ENCODE measurements around the gene STAC. TPM values are rescaled to one million over a fixed set of nuclear protein-coding genes. Genes with fewer than 3 reads are reported as not detected.

Gene STAC
- total RNA-seq, 2 donors from 2014 or later, result 42.5 to 62.3 TPM

DNA sequence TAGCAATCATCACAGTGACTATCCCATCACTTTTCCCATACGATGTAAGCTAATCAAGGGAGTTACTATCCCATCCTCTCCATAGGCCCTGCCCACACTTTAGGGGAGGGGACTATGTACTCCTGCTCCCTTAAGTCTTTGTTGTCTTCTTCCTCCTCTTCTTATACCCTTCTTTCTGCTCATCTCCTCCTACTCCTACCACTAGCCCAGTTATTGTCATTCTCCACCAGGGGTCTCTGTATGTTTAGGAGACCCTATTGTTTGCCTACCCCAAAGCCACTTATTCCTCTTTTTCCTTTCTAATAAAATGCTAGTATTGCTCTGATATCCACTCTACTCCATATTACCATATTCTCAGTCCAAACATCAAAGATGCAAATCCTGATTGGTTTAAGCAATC lies 27.8 kb downstream of the STAC start:
- H3K9me3 ChIP-seq, result no peaks in the 10 kb centered on the region

DNA sequence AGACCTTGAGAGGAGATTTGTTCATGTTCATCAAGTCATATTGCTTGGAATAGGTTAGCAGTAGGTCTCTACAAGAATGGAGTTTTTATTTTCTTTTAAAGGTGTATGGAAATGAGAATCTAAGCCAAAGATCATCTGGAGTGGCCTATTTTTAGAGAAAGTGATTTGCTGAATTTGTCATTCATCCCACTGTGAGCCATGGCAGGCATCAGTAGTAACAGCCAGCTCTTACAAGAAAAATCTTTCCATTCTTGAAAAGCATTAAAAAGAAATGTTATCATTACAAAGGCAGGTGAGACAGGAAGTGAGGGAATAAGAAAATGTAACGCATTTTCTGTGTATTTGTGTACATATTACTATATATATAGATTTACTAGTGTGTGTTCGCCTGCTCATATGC lies 29.6 kb downstream of the STAC start:
- DNase-seq (ENCODE audit: low spot score), result no peak
- TF ChIP-seq, protein P1, sequence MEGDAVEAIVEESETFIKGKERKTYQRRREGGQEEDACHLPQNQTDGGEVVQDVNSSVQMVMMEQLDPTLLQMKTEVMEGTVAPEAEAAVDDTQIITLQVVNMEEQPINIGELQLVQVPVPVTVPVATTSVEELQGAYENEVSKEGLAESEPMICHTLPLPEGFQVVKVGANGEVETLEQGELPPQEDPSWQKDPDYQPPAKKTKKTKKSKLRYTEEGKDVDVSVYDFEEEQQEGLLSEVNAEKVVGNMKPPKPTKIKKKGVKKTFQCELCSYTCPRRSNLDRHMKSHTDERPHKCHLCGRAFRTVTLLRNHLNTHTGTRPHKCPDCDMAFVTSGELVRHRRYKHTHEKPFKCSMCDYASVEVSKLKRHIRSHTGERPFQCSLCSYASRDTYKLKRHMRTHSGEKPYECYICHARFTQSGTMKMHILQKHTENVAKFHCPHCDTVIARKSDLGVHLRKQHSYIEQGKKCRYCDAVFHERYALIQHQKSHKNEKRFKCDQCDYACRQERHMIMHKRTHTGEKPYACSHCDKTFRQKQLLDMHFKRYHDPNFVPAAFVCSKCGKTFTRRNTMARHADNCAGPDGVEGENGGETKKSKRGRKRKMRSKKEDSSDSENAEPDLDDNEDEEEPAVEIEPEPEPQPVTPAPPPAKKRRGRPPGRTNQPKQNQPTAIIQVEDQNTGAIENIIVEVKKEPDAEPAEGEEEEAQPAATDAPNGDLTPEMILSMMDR (IDR thresholded peaks at IDR 0.05), result no peak

More for the DNA sequence above, 27.8 kb downstream of the STAC start:
- H3K4me1 ChIP-seq (ENCODE audit: control insufficient read depth in 1 of 2, low read depth in 2 of 2), result peaks cover 0 to 10% of the 10 kb centered on the region in 2 donors
- no peak overlapping the region for H3K4me3 ChIP-seq
- ATAC-seq (ENCODE audit: insufficient number of reproducible peaks, low FRiP score, low read depth), result no peak
- no peaks in the 10 kb centered on the region for H3K36me3 ChIP-seq
- DNase-seq (ENCODE audit: low spot score), result no peak
- H3K27ac ChIP-seq, result no peak overlapping the region
- H3K27me3 ChIP-seq (replicated peaks; ENCODE audit: insufficient read depth), result no peaks in the 10 kb centered on the region
- TF ChIP-seq, protein P1 (IDR thresholded peaks at IDR 0.05), result no peak

DNA sequence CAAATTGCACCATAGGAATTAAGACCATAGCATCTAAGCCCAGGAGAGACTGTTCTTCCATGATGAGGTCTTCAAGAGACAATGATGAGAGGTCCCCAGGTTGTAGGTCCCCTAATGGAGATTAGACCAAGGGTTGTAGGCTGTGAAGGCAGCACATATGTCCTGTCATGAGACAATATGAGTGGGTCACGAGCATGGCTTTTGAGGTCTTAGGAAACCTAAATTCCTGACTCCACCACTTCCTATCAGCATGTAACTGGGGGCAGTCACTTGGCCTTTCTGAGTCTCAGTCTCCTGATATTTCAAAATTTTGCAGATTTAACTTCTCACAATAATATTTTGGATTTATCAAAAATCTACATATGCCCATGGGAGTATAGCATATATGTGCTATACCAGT lies 31.3 kb downstream of the STAC start:
- ATAC-seq (ENCODE audit: insufficient number of reproducible peaks, low FRiP score, low read depth), result no peak
- peaks cover 0 to 10% of the 10 kb centered on the region in 2 donors for H3K4me1 ChIP-seq (ENCODE audit: control insufficient read depth in 1 of 2, low read depth in 2 of 2)
- no peaks in the 10 kb centered on the region for H3K27me3 ChIP-seq (replicated peaks; ENCODE audit: insufficient read depth)
- H3K9me3 ChIP-seq, result peaks cover 4% of the 10 kb centered on the region
- no peak overlapping the region for H3K27ac ChIP-seq
- H3K4me3 ChIP-seq, result no peak overlapping the region
- DNase-seq (ENCODE audit: low spot score), result no peak
- H3K36me3 ChIP-seq, result no peaks in the 10 kb centered on the region
- TF ChIP-seq, protein P1 (IDR thresholded peaks at IDR 0.05), result no peak

More for the DNA sequence above, 29.6 kb downstream of the STAC start:
- Histone ChIP-seq H3K27ac (no peak overlapping the region), H3K27me3 (replicated peaks; ENCODE audit: insufficient read depth) (no peaks in the 10 kb centered on the region), H3K4me1 (ENCODE audit: control insufficient read depth in 1 of 2, low read depth in 2 of 2) (peaks cover 0 to 10% of the 10 kb centered on the region in 2 donors), H3K4me3 (no peak overlapping the region), H3K9me3 (peaks cover 1% of the 10 kb centered on the region), H3K36me3 (no peaks in the 10 kb centered on the region)
- no peak for ATAC-seq (ENCODE audit: insufficient number of reproducible peaks, low FRiP score, low read depth)

DNA sequence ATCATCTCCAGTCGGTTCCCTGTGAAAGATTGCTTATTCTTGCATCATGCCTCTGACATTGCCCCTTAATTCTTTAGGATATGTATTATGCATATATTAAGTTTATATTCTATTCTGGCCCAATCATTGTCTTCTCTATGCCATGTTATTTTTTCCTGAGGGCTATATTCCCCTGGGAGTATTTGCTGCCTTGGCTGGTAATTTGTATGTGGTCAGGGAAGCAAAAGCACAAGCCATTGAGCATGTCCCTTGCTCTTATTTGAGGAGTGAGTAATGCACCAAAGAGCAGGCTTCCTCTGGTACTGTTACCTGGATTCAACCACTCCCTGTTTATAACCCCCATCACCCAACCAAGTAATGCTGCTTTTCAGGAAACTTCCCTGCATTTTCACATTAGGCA lies 36.3 kb downstream of the STAC start:
- H3K36me3 ChIP-seq, result no peaks in the 10 kb centered on the region
- no peak overlapping the region for H3K27ac ChIP-seq
- H3K4me1 ChIP-seq (ENCODE audit: control insufficient read depth in 1 of 2, low read depth in 2 of 2), result no peaks in the 10 kb centered on the region
- TF ChIP-seq, protein P1 (IDR thresholded peaks at IDR 0.05), result no peak
- no peak for ATAC-seq (ENCODE audit: insufficient number of reproducible peaks, low FRiP score, low read depth)
- no peak for DNase-seq (ENCODE audit: low spot score)
- peaks cover 4% of the 10 kb centered on the region for H3K9me3 ChIP-seq
- H3K4me3 ChIP-seq, result no peak overlapping the region
- no peaks in the 10 kb centered on the region for H3K27me3 ChIP-seq (replicated peaks; ENCODE audit: insufficient read depth)

DNA sequence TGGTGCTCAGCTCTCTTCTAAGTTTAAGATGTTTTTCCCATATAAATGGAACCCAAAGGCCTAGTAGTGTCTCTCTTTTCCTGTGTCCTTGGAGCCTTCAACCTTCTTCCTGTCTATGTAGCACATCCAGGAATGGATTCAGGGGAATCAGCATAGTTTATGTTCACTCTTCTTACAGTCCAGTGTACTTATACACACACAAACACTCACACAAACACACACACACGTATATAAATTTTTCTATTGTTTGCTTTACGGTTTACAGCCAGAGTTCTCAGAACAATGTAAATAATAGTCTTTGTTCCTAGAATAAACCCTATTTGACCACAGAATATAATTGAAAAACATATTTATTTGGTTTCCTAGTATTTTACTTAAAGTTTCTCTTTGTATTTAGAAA lies 36.9 kb downstream of the STAC start:
- H3K27ac ChIP-seq, result no peak overlapping the region
- H3K27me3 ChIP-seq (replicated peaks; ENCODE audit: insufficient read depth), result no peaks in the 10 kb centered on the region
- DNase-seq (ENCODE audit: low spot score) (no peak), ATAC-seq (ENCODE audit: insufficient number of reproducible peaks, low FRiP score, low read depth) (no peak)
- no peaks in the 10 kb centered on the region for H3K4me1 ChIP-seq (ENCODE audit: control insufficient read depth in 1 of 2, low read depth in 2 of 2)
- no peak overlapping the region for H3K4me3 ChIP-seq
- H3K9me3 ChIP-seq, result peaks cover 4% of the 10 kb centered on the region
- TF ChIP-seq, protein P1 (IDR thresholded peaks at IDR 0.05), result no peak
- H3K36me3 ChIP-seq, result no peaks in the 10 kb centered on the region

All from thoracic aorta (tissue), 2 donors.